ENCODE measurements around the gene GRM2. TPM values are rescaled to one million over a fixed set of nuclear protein-coding genes. Genes with fewer than 3 reads are reported as not detected.

GRM2 gene
- total and polyA plus RNA-seq, 2 donors (not counting 1 experiment from before 2014, with no cell fraction given), result under 0.01 to 0.06 TPM

DNA sequence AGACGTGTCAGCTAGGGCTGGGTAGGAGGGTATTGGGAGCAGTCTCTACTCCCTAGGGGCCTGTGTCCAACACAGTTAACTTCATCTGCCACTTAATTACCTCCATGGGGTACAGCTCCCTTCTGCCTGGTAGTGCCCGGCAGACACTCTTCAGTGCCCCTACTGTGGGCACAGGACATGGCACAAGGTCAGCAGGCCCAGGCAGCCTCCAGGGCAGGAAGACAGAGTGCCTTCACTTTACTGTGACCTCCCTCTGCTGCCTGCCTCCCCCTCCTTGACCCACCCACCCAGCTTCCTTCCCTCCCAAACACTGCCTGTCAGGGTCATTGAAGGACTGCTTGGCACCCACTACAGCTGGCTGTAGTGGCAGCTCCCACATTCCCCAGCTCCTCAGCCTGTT lies 6.5 kb upstream of the GRM2 start:
- no peak overlapping the region for H3K9ac ChIP-seq (ENCODE audit: insufficient read depth, low read length)
- H3K9me3 ChIP-seq (ENCODE audit: control insufficient read depth, insufficient read depth, low read depth, low read length), result no peaks in the 10 kb centered on the region
- H4K20me1 ChIP-seq (ENCODE audit: control insufficient read depth, extremely low read depth, insufficient read depth, low read length), result no peaks in the 10 kb centered on the region
- H3K27ac ChIP-seq (ENCODE audit: insufficient read depth, low read length), result no peak overlapping the region
- no peak overlapping the region for H3K4me3 ChIP-seq (replicated peaks in 1 of 4; ENCODE audit: control extremely low read depth in 1 of 4, insufficient read depth in 1 of 4, low read depth in 3 of 4, low read length in 4 of 4)
- DNase-seq (ENCODE audit: low read depth in 2 of 2), result no peak
- no peaks in the 10 kb centered on the region for H3K79me2 ChIP-seq (ENCODE audit: control insufficient read depth, insufficient read depth, low read length)
- H3K36me3 ChIP-seq (ENCODE audit: control insufficient read depth, insufficient read depth, low read length), result peaks cover 5% of the 10 kb centered on the region
- no peak overlapping the region for H2AFZ ChIP-seq (ENCODE audit: low read length)
- H3K27me3 ChIP-seq (ENCODE audit: control insufficient read depth, insufficient read depth, low read length), result no peaks in the 10 kb centered on the region
- H3K4me1 ChIP-seq (ENCODE audit: control insufficient read depth, extremely low read depth, insufficient read depth, low read length), result no peaks in the 10 kb centered on the region
- TF ChIP-seq, protein P1, sequence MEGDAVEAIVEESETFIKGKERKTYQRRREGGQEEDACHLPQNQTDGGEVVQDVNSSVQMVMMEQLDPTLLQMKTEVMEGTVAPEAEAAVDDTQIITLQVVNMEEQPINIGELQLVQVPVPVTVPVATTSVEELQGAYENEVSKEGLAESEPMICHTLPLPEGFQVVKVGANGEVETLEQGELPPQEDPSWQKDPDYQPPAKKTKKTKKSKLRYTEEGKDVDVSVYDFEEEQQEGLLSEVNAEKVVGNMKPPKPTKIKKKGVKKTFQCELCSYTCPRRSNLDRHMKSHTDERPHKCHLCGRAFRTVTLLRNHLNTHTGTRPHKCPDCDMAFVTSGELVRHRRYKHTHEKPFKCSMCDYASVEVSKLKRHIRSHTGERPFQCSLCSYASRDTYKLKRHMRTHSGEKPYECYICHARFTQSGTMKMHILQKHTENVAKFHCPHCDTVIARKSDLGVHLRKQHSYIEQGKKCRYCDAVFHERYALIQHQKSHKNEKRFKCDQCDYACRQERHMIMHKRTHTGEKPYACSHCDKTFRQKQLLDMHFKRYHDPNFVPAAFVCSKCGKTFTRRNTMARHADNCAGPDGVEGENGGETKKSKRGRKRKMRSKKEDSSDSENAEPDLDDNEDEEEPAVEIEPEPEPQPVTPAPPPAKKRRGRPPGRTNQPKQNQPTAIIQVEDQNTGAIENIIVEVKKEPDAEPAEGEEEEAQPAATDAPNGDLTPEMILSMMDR (conservative IDR thresholded peaks at IDR 0.05 in 1 of 2, IDR thresholded peaks at IDR 0.05 in 1 of 2; ENCODE audit: low read depth in 1 of 2, low read length in 2 of 2), result no peak
- no peak for TF ChIP-seq EZH2 (IDR thresholded peaks at IDR 0.05; ENCODE audit: low read length, missing control alignments)
- H3K4me2 ChIP-seq (ENCODE audit: extremely low read depth, insufficient read depth, low read length), result no peak overlapping the region

DNA sequence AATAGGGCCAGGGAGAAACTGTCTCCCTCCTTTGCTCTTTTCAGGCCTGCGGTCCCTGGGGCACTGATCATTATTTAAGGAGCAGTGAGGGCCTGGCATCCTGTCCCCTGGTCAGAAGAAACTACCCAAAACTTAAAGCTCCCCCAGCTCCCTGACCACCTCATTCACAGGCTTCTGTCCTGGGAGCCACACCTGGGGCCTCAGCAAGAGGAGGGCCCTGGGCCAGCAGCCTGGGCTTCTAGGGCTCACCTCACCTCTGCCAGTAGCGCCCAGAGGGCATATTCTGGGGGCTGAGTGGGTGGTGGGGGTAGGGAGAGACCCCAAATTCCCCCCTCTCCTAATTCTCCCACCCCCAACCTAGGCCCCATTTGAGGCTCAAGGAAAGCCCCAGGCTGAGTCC lies 4.7 kb upstream of the GRM2 start:
- no peak for DNase-seq (ENCODE audit: low read depth in 2 of 2)
- no peaks in the 10 kb centered on the region for H3K9me3 ChIP-seq (ENCODE audit: control insufficient read depth, insufficient read depth, low read depth, low read length)
- H3K4me1 ChIP-seq (ENCODE audit: control insufficient read depth, extremely low read depth, insufficient read depth, low read length), result no peaks in the 10 kb centered on the region
- no peaks in the 10 kb centered on the region for H4K20me1 ChIP-seq (ENCODE audit: control insufficient read depth, extremely low read depth, insufficient read depth, low read length)
- no peak overlapping the region for H3K4me2 ChIP-seq (ENCODE audit: extremely low read depth, insufficient read depth, low read length)
- H2AFZ ChIP-seq (ENCODE audit: low read length), result no peak overlapping the region
- no peaks in the 10 kb centered on the region for H3K27me3 ChIP-seq (ENCODE audit: control insufficient read depth, insufficient read depth, low read length)
- TF ChIP-seq, protein P1 (conservative IDR thresholded peaks at IDR 0.05 in 1 of 2, IDR thresholded peaks at IDR 0.05 in 1 of 2; ENCODE audit: low read depth in 1 of 2, low read length in 2 of 2), result no peak
- no peak for TF ChIP-seq EZH2 (IDR thresholded peaks at IDR 0.05; ENCODE audit: low read length, missing control alignments)
- H3K36me3 ChIP-seq (ENCODE audit: control insufficient read depth, insufficient read depth, low read length), result peaks cover 5% of the 10 kb centered on the region
- no peaks in the 10 kb centered on the region for H3K79me2 ChIP-seq (ENCODE audit: control insufficient read depth, insufficient read depth, low read length)
- no peak overlapping the region for H3K9ac ChIP-seq (ENCODE audit: insufficient read depth, low read length)
- no peak overlapping the region for H3K27ac ChIP-seq (ENCODE audit: insufficient read depth, low read length)
- no peak overlapping the region for H3K4me3 ChIP-seq (replicated peaks in 1 of 4; ENCODE audit: control extremely low read depth in 1 of 4, insufficient read depth in 1 of 4, low read depth in 3 of 4, low read length in 4 of 4)

DNA sequence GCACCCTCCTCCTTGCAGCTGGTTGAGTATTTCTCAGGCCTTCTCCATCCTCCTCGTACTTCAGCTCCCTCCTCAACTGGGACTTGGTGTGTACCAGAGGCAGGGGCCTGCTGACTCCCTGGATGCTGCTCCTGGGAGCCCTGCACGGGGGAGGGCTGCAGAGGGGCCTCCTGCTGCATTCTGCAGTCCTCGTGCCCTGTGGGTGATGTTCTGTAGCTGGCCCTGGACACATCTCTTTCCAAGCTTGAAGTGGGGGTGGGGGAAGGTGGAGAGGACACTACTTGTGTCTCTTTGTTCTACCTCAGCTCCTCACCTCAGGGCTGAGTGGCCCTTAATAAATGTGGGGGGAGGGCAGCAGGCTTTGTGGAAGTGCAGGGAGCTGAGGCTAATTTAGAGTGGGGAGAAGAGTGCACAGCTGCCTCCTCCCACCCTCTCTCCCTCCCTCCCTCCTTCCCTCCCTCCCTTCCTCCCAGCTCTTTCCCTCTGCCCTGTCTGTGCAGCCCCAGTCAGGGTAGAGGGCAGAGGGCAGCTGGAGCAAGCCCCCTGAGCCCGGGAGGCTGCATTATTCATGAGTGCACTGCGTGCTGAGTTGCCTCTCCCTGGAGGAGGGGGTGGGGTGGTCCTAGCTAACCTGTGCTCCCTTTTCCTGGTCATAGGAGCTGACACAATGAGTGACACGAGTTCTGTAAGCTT lies 3.7 kb upstream of the GRM2 start:
- H3K9me3 ChIP-seq (ENCODE audit: control insufficient read depth, insufficient read depth, low read depth, low read length), result no peaks in the 10 kb centered on the region
- H3K9ac ChIP-seq (ENCODE audit: insufficient read depth, low read length), result no peak overlapping the region
- H2AFZ ChIP-seq (ENCODE audit: low read length), result no peak overlapping the region
- no peak overlapping the region for H3K27ac ChIP-seq (ENCODE audit: insufficient read depth, low read length)
- H3K27me3 ChIP-seq (ENCODE audit: control insufficient read depth, insufficient read depth, low read length), result no peaks in the 10 kb centered on the region
- DNase-seq (ENCODE audit: low read depth in 2 of 2), result no peak
- H3K4me1 ChIP-seq (ENCODE audit: control insufficient read depth, extremely low read depth, insufficient read depth, low read length), result no peaks in the 10 kb centered on the region
- no peak overlapping the region for H3K4me2 ChIP-seq (ENCODE audit: extremely low read depth, insufficient read depth, low read length)
- H3K36me3 ChIP-seq (ENCODE audit: control insufficient read depth, insufficient read depth, low read length), result peaks cover 5% of the 10 kb centered on the region
- no peaks in the 10 kb centered on the region for H3K79me2 ChIP-seq (ENCODE audit: control insufficient read depth, insufficient read depth, low read length)
- H3K4me3 ChIP-seq (replicated peaks in 1 of 4; ENCODE audit: control extremely low read depth in 1 of 4, insufficient read depth in 1 of 4, low read depth in 3 of 4, low read length in 4 of 4), result no peak overlapping the region
- no peak for TF ChIP-seq EZH2 (IDR thresholded peaks at IDR 0.05; ENCODE audit: low read length, missing control alignments)
- TF ChIP-seq, protein P1 (conservative IDR thresholded peaks at IDR 0.05 in 1 of 2, IDR thresholded peaks at IDR 0.05 in 1 of 2; ENCODE audit: low read depth in 1 of 2, low read length in 2 of 2), result no peak
- no peaks in the 10 kb centered on the region for H4K20me1 ChIP-seq (ENCODE audit: control insufficient read depth, extremely low read depth, insufficient read depth, low read length)

Data from fibroblast of lung (primary cell).